GM12878 (cell line): Measurements from ENCODE around the gene TC2N. TPM values are rescaled to one million over a fixed set of nuclear protein-coding genes. Genes with fewer than 3 reads are reported as not detected.

Source experiments
- ATAC-seq: fragments of 200-7000 bp; cut with Tn5 transposase; 3 replicates; pipeline ENCODE4 v1.9.1; 2020; ENCODE audit warnings: mild to moderate bottlenecking, moderate library complexity
- BruUV-seq: library from RNA; stranded (reverse); fragments of 400-500 nt; replicated peaks from 2 replicates; lab custom pipeline; 2021; lab: Mats Ljungman, UMichigan
- CTCF ChIA-PET: fragments of 300-600 bp; sonication (Branson Sonifier 250); formaldehyde crosslinking; extraction: SDS; loops from one replicate; lab custom pipeline; 2021; ENCODE audit warnings: inconsistent platforms; lab: Yijun Ruan, JAX
- POLR2A ChIA-PET: fragments of 350-600 bp; formaldehyde crosslinking; extraction: SDS; loops from one replicate; lab custom pipeline; 2021; ENCODE audit warnings: inconsistent platforms; lab: Charles Lee
- RAD21 ChIA-PET: fragments of 300-600 bp; sonication (Branson Sonifier 250); formaldehyde crosslinking; loops from one replicate; lab custom pipeline; 2023; ENCODE audit warnings: antibody characterized with exemption; ENCODE audit not compliant: unreplicated experiment; lab: Charles Lee
- SMC1A ChIA-PET: fragments of 300-600 bp; sonication (Branson Sonifier 250); formaldehyde crosslinking; loops from one replicate; lab custom pipeline; 2023; ENCODE audit not compliant: unreplicated experiment, uncharacterized antibody; lab: Charles Lee
- DNase-seq: peaks from one replicate; pipeline ENCODE4 v3.0.0-alpha.2; 2011; ENCODE audit warnings: low read depth, low spot score
- FAIRE-seq: peaks from 3 replicates; lab custom pipeline; 2011; peaks lifted over from hg19 to GRCh38; lab: Jason Lieb, UNC
- H2AFZ ChIP-seq: 2 replicates; pipeline ENCODE4 v1.6.0; 2011; ENCODE audit warnings: low read depth, low read length, control low read depth; ENCODE audit not compliant: control insufficient read depth
- H3K27ac ChIP-seq: 2 replicates; pipeline ENCODE4 v1.5.1; 2011; ENCODE audit warnings: control low read depth; ENCODE audit not compliant: control insufficient read depth, insufficient read depth
- H3K27me3 ChIP-seq, 2 experiments: replicated peaks in 1 of 2; 2 replicates each; pipeline versions ENCODE4 v1.6.0 to v1.6.1; 2011; ENCODE audit warnings: low read length in 1 of 2; ENCODE audit not compliant: control insufficient read depth in 2 of 2, insufficient read depth in 2 of 2
- H3K36me3 ChIP-seq, 2 experiments: 2 replicates each; pipeline ENCODE4 v1.5.1; 2011; ENCODE audit warnings: low read length in 1 of 2; ENCODE audit not compliant: control insufficient read depth in 2 of 2, insufficient read depth in 2 of 2
- H3K4me1 ChIP-seq: 2 replicates; pipeline ENCODE4 v1.6.1; 2011; ENCODE audit warnings: mild to moderate bottlenecking, low read length, moderate library complexity, mixed read lengths; ENCODE audit not compliant: control insufficient read depth, insufficient read depth
- H3K4me2 ChIP-seq: 2 replicates; pipeline ENCODE4 v1.6.0; 2011; ENCODE audit warnings: control low read depth; ENCODE audit not compliant: control insufficient read depth, insufficient read depth
- H3K4me3 ChIP-seq: fragments of 200-600 bp; sonication (generic); 2 replicates; pipeline ENCODE4 v1.5.1; 2016
- H3K79me2 ChIP-seq: 2 replicates; pipeline ENCODE4 v1.6.0; 2011; ENCODE audit warnings: low read length; ENCODE audit not compliant: control insufficient read depth, insufficient read depth
- H3K9ac ChIP-seq: 2 replicates; pipeline ENCODE4 v1.8.0; 2011; ENCODE audit warnings: low read length, control low read depth, mixed read lengths; ENCODE audit not compliant: control insufficient read depth, insufficient read depth
- H3K9me3 ChIP-seq: replicated peaks from 3 replicates; pipeline ENCODE4 v1.5.1; 2011; ENCODE audit warnings: mild to moderate bottlenecking, low read length; ENCODE audit not compliant: control insufficient read depth, insufficient read depth
- H4K20me1 ChIP-seq: 2 replicates; pipeline ENCODE4 v1.6.0; 2011; ENCODE audit not compliant: control insufficient read depth, insufficient read depth
- HCFC1 ChIP-seq: fragments of 150-350 bp; IDR thresholded peaks from 2 replicates; pipeline ENCODE4 v1.6.1; 2014; ENCODE audit warnings: low read length
- MTA2 ChIP-seq: fragments of 450-650 bp; IDR thresholded peaks from 2 replicates; pipeline ENCODE4 v1.6.1; 2016; ENCODE audit warnings: low read depth, mild to moderate bottlenecking, moderate library complexity
- PAX5 ChIP-seq: IDR thresholded peaks from 2 replicates; pipeline ENCODE4 v1.6.1; 2011; ENCODE audit warnings: low read depth, low read length, borderline replicate concordance
- RCOR1 ChIP-seq: conservative IDR thresholded peaks from 2 replicates; pipeline ENCODE4 v1.6.1; 2012; ENCODE audit warnings: low read depth, low read length, improper control_type of control experiment
- SIN3A ChIP-seq: IDR thresholded peaks from 2 replicates; pipeline ENCODE4 v1.6.1; 2012; ENCODE audit warnings: low read depth, low read length, improper control_type of control experiment
- SP1 ChIP-seq: IDR thresholded peaks from one replicate; pipeline ENCODE4 v1.6.1; 2011; ENCODE audit warnings: low read depth, low read length
- STAT3 ChIP-seq: IDR thresholded peaks from 2 replicates; pipeline ENCODE4 v1.6.1; 2011; ENCODE audit warnings: low read depth, low read length, improper control_type of control experiment
- WGBS: methylation state at CpG from one replicate; pipeline ENCODE4 v1.1.6; 2016; ENCODE audit warnings: low lambda C conversion rate; ENCODE audit not compliant: insufficient replicate concordance, insufficient coverage; ENCODE audit errors: missing lambda C conversion rate; 5-methylcytosine and 5-hydroxymethylcytosine counted together
- in situ Hi-C: fragments of 300-500 bp; cut with MboI; formaldehyde crosslinking; loops from 9 replicates; pipeline ENCODE4 v1.14.3; 2018; ENCODE audit warnings: mixed read lengths
- intact Hi-C: fragments of 100-400 bp; cut with micrococcal nuclease; formaldehyde crosslinking; loops from one replicate; pipeline ENCODE4 v1.14.2; 2022; ENCODE audit not compliant: unreplicated experiment
- polyA plus RNA-seq, 11 experiments: library from polyadenylated mRNA; depleted of rRNA in 4 of 11; unstranded in 6 of 11; stranded (reverse) in 5 of 11; fragments of >200 nt; fragmentation: Nextera tagmentation in 4 of 11; fragmentation: Illumina TruSeq in 1 of 11; extraction: Ambion mirVana in 4 of 11; extraction: Trizol in 1 of 11; gene quantifications; 1 replicate in 1 of 11; 2 replicates in 10 of 11; pipeline versions ENCODE4 v1.2.1 to v1.2.3, GENCODE V29; 2011 to 2016; ENCODE audit warnings: inconsistent platforms in 2 of 11, missing spikeins in 2 of 11, low read depth in 1 of 11
- total RNA-seq, 4 experiments: library from RNA; depleted of rRNA in 3 of 4; stranded (reverse); fragments of >200 nt in 3 of 4; fragmentation: Illumina TruSeq in 1 of 4; extraction: Trizol in 1 of 4; gene quantifications; 2 replicates each; pipeline versions ENCODE4 v1.2.1 to v1.2.3, GENCODE V29; 2013 to 2021
- TF ChIP-seq, protein P1 (sequence below): fragments of 450-650 bp; IDR thresholded peaks from 2 replicates; pipeline ENCODE4 v1.6.1; 2016; ENCODE audit warnings: mild to moderate bottlenecking
- TF ChIP-seq, protein P2 (sequence below): fragments of 450-650 bp; IDR thresholded peaks from 2 replicates; pipeline ENCODE4 v1.6.1; 2014; ENCODE audit warnings: mild to moderate bottlenecking

The TC2N gene
- total and polyA plus RNA-seq, 10 of the 15 experiments (the other 5 are each of a cell fraction or from before 2014, with no cell fraction given) = 0.15 to 1.6 (median 0.35) TPM

DNA sequence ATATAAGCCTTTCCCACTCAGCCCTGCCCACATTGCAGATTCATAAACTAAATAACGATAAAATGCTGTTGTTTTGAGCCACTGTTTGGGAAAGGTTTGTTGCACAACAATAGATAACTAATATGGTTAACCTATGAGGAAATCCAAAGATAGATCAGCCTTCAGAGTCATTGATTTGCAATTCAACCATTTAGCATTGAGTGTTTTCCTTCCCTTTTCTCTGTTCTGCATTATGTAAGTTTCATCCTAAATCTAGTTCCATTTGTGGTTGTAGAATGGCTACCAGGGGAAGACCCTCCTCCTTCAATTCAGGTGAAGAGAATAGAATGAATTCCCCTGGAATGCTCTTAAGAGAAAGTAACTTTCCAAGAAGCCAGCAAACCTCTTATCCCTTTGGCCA, 19.6 kb downstream of the TC2N start:
- Histone ChIP-seq H3K27ac (no peak overlapping the region), H3K4me3 (no peak overlapping the region), H3K9ac (no peak overlapping the region), H3K9me3 (no peaks in the 10 kb centered on the region), H3K36me3 (no peaks in the 10 kb centered on the region), H4K20me1 (no peaks in the 10 kb centered on the region), H3K4me2 (peak overlapping the region; percentile 44; the same call in 1 of the 2 replicates), H3K4me1 (peaks cover 14% of the 10 kb centered on the region), H3K79me2 (no peaks in the 10 kb centered on the region), H2AFZ (no peak overlapping the region; the same call in 1 of the 2 replicates), H3K27me3 (no peaks in the 10 kb centered on the region)
- ChIA-PET SMC1A (interaction anchor here (1.2 kb wide), 1 partner anchor 35 kb away, joined by 3 read pairs; no protein-coding TSS in a partner anchor), POLR2A (no interaction called here), CTCF (no interaction called here), RAD21 (no interaction called here)
- ATAC-seq = no peak
- intact Hi-C loops = no loop called here
- in situ Hi-C loops = no loop called here
- FAIRE-seq = no peak
- 0% methylated on average over 1 of the region's 1 CpG for WGBS
- BruUV-seq = no TSS peak
- no peak for DNase-seq
- TF ChIP-seq HCFC1 (no peak), RCOR1 (no peak), MTA2 (no peak), STAT3 (no peak), SP1 (no peak), PAX5 (no peak), SIN3A (no peak)
- TF ChIP-seq, protein P1, sequence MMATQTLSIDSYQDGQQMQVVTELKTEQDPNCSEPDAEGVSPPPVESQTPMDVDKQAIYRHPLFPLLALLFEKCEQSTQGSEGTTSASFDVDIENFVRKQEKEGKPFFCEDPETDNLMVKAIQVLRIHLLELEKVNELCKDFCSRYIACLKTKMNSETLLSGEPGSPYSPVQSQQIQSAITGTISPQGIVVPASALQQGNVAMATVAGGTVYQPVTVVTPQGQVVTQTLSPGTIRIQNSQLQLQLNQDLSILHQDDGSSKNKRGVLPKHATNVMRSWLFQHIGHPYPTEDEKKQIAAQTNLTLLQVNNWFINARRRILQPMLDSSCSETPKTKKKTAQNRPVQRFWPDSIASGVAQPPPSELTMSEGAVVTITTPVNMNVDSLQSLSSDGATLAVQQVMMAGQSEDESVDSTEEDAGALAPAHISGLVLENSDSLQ = no peak
- TF ChIP-seq, protein P2, sequence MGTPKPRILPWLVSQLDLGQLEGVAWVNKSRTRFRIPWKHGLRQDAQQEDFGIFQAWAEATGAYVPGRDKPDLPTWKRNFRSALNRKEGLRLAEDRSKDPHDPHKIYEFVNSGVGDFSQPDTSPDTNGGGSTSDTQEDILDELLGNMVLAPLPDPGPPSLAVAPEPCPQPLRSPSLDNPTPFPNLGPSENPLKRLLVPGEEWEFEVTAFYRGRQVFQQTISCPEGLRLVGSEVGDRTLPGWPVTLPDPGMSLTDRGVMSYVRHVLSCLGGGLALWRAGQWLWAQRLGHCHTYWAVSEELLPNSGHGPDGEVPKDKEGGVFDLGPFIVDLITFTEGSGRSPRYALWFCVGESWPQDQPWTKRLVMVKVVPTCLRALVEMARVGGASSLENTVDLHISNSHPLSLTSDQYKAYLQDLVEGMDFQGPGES = no peak
